Right cardiac atrium (tissue), 5 donors: ENCODE results near the gene DLX1. TPM values are rescaled to one million over a fixed set of nuclear protein-coding genes. Genes with fewer than 3 reads are reported as not detected.
A peak's percentile ranks its signal among the peaks of the same experiment; 100 is the strongest.
"Not testable (repeated sequence)": the region's sequence is repeated elsewhere in the genome, so short reads cannot be mapped to it uniquely, and the experiment has no call there.

ENCODE experiments used
- ATAC-seq, 2 donors: fragments of 200-7000 bp; cut with Tn5 transposase; one replicate each; pipeline versions ENCODE4 v1.8.0 to v1.9.1; 2020; ENCODE audit warnings: moderate library complexity in 2 of 2, mild to moderate bottlenecking in 1 of 2
- DNase-seq, 3 donors: peaks; one replicate each; pipeline ENCODE4 v3.0.0-alpha.2; 2020
- H3K27ac ChIP-seq: one replicate; pipeline ENCODE4 v1.5.1; 2013; ENCODE audit warnings: mild to moderate bottlenecking, low read length, control low read depth, moderate library complexity
- H3K27me3 ChIP-seq: one replicate; pipeline ENCODE4 v1.6.1; 2013; ENCODE audit not compliant: control insufficient read depth, insufficient read depth
- H3K4me1 ChIP-seq: one replicate; pipeline ENCODE4 v1.6.1; 2013; ENCODE audit warnings: low read length; ENCODE audit not compliant: control insufficient read depth, insufficient read depth
- H3K4me3 ChIP-seq: one replicate; pipeline ENCODE4 v1.5.1; 2013; ENCODE audit warnings: low read length, control low read depth
- H3K9me3 ChIP-seq: one replicate; pipeline ENCODE4 v1.6.1; 2013; ENCODE audit warnings: low read length; ENCODE audit not compliant: control insufficient read depth
- WGBS: extraction: QIAGEN DNeasy Blood & Tissue Kit; methylation state at CpG from one replicate; pipeline ENCODE4 v1.1.7; 2013; 5-methylcytosine and 5-hydroxymethylcytosine counted together
- intact Hi-C, 4 donors: fragments of 100-400 bp; cut with DNase I; formaldehyde crosslinking; loops; one replicate each; pipeline versions ENCODE4 v1.11.0 to v1.14.0; 2022 to 2023
- polyA plus RNA-seq: library from polyadenylated mRNA; stranded (reverse); fragments of 200-250 nt; gene quantifications from one replicate; pipeline ENCODE4 v1.2.3, GENCODE V29; 2013
- total RNA-seq, 4 donors: library from RNA; stranded (reverse); fragmentation: NEBNext Ultra II Directional; extraction: Animal tissue kit (Norgen Biotek cat#: 25700); gene quantifications; one replicate each; pipeline ENCODE4 v1.2.1, GENCODE V29; 2021
- donor health status: healthy with polysubstance abuse.
- donor health status: DM: no; HTN: yes; CAD: no.
- donor health status: DM: no; HTN: no; CAD: no.
- donor health status: DM: no; HTN: yes; CAD: no; lungs with severe emphysema.
- donor health status: DM: yes; HTN: yes; CAD: no.

DLX1 gene
- total and polyA plus RNA-seq, 5 donors, result 0.18 to 0.23 (median 0.23) TPM; not detected in 2

- WGBS, result 97% methylated on average over 4 of the region's 4 CpGs
- ATAC-seq, intact Hi-C loops: not testable (repeated sequence)
Measured at GRCh38 chr2:172067905-172068304, 17.4 kb upstream of the DLX1 start.

GRCh38 chr2:172070936-172071335 lies 14.4 kb upstream of the DLX1 start:
- 86% methylated on average over 1 of the region's 1 CpG for WGBS
- no peak overlapping the region for H3K4me3 ChIP-seq
- ATAC-seq (no peak), DNase-seq (no peak)
- H3K27me3 ChIP-seq, result no peaks in the 10 kb centered on the region
- no peaks in the 10 kb centered on the region for H3K4me1 ChIP-seq
- intact Hi-C loops, result no loop called here
- H3K9me3 ChIP-seq, result no peaks in the 10 kb centered on the region
- no peak overlapping the region for H3K27ac ChIP-seq

More at GRCh38 chr2:172067905-172068304, 17.4 kb upstream of the DLX1 start:
- H3K27ac ChIP-seq, H3K4me3 ChIP-seq, H3K4me1 ChIP-seq, DNase-seq, H3K27me3 ChIP-seq, H3K9me3 ChIP-seq: not testable (repeated sequence)

- H3K4me1 ChIP-seq, result no peaks in the 10 kb centered on the region
- DNase-seq (no peak), ATAC-seq (no peak)
- no peak overlapping the region for H3K4me3 ChIP-seq
- no peaks in the 10 kb centered on the region for H3K27me3 ChIP-seq
- WGBS, result 92% methylated on average over 3 of the region's 3 CpGs
- no peaks in the 10 kb centered on the region for H3K9me3 ChIP-seq
- intact Hi-C loops, result no loop called here
- H3K27ac ChIP-seq, result no peak overlapping the region
Measured at GRCh38 chr2:172072303-172072702, 13.0 kb upstream of the DLX1 start.

- no peak for DNase-seq
- Histone ChIP-seq H3K9me3 (no peaks in the 10 kb centered on the region), H3K4me1 (no peaks in the 10 kb centered on the region), H3K27ac (no peak overlapping the region), H3K4me3 (no peak overlapping the region), H3K27me3 (no peaks in the 10 kb centered on the region)
- intact Hi-C loops, result no loop called here
- no peak for ATAC-seq
- WGBS, result 94% methylated on average over 2 of the region's 2 CpGs
Measured at GRCh38 chr2:172072706-172073105, 12.6 kb upstream of the DLX1 start.

- no peaks in the 10 kb centered on the region for H3K27me3 ChIP-seq
- H3K4me1 ChIP-seq, result no peaks in the 10 kb centered on the region
- H3K9me3 ChIP-seq, result no peaks in the 10 kb centered on the region
- whole genome bisulfite sequencing, result 95% methylated on average over 4 of the region's 4 CpGs
- H3K4me3 ChIP-seq, result no peak overlapping the region
- intact Hi-C loops, result no loop called here
- ATAC-seq, result no peak
- DNase-seq, result no peak
- no peak overlapping the region for H3K27ac ChIP-seq
Measured at GRCh38 chr2:172073518-172073917, 11.8 kb upstream of the DLX1 start.

GRCh38 chr2:172074254-172074653 lies 11.1 kb upstream of the DLX1 start:
- intact Hi-C loops, result no loop called here
- whole genome bisulfite sequencing, result 97% methylated on average over 1 of the region's 1 CpG
- Histone ChIP-seq H3K4me3 (no peak overlapping the region), H3K27me3 (no peaks in the 10 kb centered on the region), H3K9me3 (no peaks in the 10 kb centered on the region), H3K4me1 (no peaks in the 10 kb centered on the region), H3K27ac (no peak overlapping the region)
- no peak for ATAC-seq
- DNase-seq, result no peak

GRCh38 chr2:172079416-172079815 lies 5.9 kb upstream of the DLX1 start:
- Histone ChIP-seq H3K4me3 (no peak overlapping the region), H3K27ac (no peak overlapping the region), H3K9me3 (no peaks in the 10 kb centered on the region), H3K4me1 (no peaks in the 10 kb centered on the region), H3K27me3 (no peaks in the 10 kb centered on the region)
- DNase-seq (no peak), ATAC-seq (no peak)
- intact Hi-C loops, result no loop called here
- WGBS, result 88% methylated on average over 5 of the region's 5 CpGs

- WGBS, result 35% methylated on average over 38 of the region's 38 CpGs
- H3K27me3 ChIP-seq, result no peaks in the 10 kb centered on the region
- DNase-seq, result peak in 1 of 3 donors; percentile 27
Measured at GRCh38 chr2:172079838-172080640, 5.3 kb upstream of the DLX1 start.

GRCh38 chr2:172080641-172081220 lies 4.6 kb upstream of the DLX1 start:
- no peak for DNase-seq
- WGBS, result 25% methylated on average over 25 of the region's 25 CpGs
- H3K27me3 ChIP-seq, result no peaks in the 10 kb centered on the region
- no peak overlapping the region for H3K27ac ChIP-seq
- no peaks in the 10 kb centered on the region for H3K4me1 ChIP-seq
- H3K4me3 ChIP-seq, result no peak overlapping the region
- intact Hi-C loops, result no loop called here
- ATAC-seq, result no peak
- no peaks in the 10 kb centered on the region for H3K9me3 ChIP-seq

More at GRCh38 chr2:172079838-172080640, 5.3 kb upstream of the DLX1 start:
- Histone ChIP-seq H3K9me3 (no peaks in the 10 kb centered on the region), H3K4me3 (no peak overlapping the region), H3K27ac (no peak overlapping the region), H3K4me1 (no peaks in the 10 kb centered on the region)
- ATAC-seq, result no peak
- intact Hi-C loops, result no loop called here

- DNase-seq (peak in 1 of 3 donors; percentile 18), ATAC-seq (no peak)
- intact Hi-C loops, result no loop called here
- no peaks in the 10 kb centered on the region for H3K9me3 ChIP-seq
- H3K4me1 ChIP-seq, result no peaks in the 10 kb centered on the region
- H3K4me3 ChIP-seq, result no peak overlapping the region
- no peak overlapping the region for H3K27ac ChIP-seq
- WGBS, result 14% methylated on average over 36 of the region's 36 CpGs
- H3K27me3 ChIP-seq, result no peaks in the 10 kb centered on the region
Measured at GRCh38 chr2:172081221-172082022, 3.9 kb upstream of the DLX1 start.
